NCI-H1436 treated with DMSO at 0.1 percent for 48 hours (cell line): ENCODE data around the gene PGF.

ENCODE experiments used
- DNase-seq: peaks from one replicate; lab custom pipeline; 2025; lab: John Stamatoyannopoulos, UW

The PGF gene

GRCh38 chr14:74978416-74978947 lies 23.1 kb upstream of the PGF start:
- no peak for DNase-seq

DNA sequence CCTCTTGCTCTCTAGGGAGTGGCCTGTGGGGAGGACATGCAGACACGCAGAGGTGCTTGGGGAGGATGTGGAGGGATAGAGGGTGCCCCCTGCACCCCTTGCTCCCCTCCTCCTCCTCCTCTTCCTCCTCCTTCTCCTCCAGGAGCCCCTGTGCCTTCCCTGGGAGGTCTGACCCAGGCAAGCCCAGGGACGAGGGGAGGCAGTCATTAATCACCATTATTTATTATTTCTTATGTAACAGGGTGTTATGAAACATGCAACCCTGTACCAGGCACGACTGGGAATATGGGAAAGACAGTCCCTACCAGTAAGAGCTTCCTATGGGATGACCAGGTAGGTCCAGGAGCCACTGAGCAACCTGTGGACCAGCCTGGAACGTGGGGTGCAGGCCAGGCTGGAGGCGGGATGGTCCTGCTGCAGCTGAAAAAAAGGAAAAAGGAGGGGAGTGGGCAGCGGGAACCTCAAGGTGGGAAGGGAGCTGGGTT lies 22.5 kb upstream of the PGF start:
- DNase-seq: no peak

DNA sequence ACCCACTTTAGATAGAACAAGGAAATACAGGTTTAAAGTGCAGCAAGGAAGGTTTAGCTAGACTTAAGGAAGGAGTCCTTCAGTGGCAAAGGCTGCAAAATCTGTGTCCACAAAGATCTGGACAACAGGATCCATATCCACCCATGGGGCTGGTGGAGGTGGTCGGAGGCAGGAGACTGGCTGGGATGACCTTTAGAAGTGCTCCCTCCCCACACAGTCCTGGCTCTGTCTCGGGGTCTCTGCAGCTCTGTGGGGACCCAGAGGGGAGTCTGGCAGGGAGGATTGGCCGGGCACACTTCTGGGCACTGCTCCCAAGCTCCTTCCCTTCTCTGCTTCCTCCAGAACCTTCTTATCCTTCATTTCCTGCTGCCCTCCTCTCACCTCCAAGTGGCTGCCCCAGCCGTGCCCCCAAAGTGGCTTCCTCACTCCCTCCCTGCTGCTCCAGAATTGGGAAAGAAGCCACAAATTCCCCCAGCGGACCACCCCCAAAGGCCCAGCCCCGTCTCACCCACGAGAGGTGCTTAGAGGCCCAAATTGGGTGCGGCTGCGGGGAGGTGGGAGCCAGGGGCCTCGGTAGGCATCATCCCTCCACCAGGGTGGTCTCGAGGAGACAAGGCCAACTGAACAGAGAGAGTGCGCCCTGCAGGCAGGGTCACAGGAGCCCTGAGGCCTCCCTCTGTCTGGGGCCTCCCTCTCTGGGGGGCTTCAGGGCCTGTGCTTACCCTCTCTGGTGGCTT lies 21.9 kb upstream of the PGF start:
- DNase-seq: no peak

- DNase-seq: no peak
These were observed 21.1 kb upstream of the PGF start for GRCh38 chr14:74976264-74977113.

GRCh38 chr14:74975059-74975810 lies 19.8 kb upstream of the PGF start:
- no peak for DNase-seq

- no peak for DNase-seq
These were observed 19.1 kb upstream of the PGF start for GRCh38 chr14:74974364-74975058.

GRCh38 chr14:74973905-74974363 lies 18.5 kb upstream of the PGF start:
- no peak for DNase-seq

- DNase-seq: no peak
These were observed 17.7 kb upstream of the PGF start for GRCh38 chr14:74973003-74973653.

DNA sequence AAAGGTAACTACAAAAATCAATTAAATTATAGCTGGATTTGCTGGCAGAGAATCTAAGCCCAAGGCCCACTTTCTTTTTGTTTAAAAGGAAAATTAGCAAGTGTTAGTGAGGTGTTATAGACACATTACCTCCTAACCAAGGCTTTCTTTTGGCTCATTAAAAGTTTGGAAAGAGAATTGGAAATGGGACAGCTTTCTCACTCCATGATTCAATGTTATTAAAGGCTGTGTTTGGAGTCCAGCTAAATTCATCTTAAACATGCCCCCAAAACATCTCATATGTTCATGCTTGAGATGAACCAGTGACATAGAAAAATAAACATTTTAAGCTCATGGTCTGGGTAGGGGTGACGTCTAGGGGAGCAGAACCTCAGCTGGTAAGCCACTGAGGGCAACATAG lies 13.4 kb upstream of the PGF start:
- no peak for DNase-seq

- DNase-seq: no peak
These were observed 10.2 kb upstream of the PGF start for GRCh38 chr14:74965486-74966153.

GRCh38 chr14:74964787-74965485 lies 9.5 kb upstream of the PGF start:
- DNase-seq: no peak

DNA sequence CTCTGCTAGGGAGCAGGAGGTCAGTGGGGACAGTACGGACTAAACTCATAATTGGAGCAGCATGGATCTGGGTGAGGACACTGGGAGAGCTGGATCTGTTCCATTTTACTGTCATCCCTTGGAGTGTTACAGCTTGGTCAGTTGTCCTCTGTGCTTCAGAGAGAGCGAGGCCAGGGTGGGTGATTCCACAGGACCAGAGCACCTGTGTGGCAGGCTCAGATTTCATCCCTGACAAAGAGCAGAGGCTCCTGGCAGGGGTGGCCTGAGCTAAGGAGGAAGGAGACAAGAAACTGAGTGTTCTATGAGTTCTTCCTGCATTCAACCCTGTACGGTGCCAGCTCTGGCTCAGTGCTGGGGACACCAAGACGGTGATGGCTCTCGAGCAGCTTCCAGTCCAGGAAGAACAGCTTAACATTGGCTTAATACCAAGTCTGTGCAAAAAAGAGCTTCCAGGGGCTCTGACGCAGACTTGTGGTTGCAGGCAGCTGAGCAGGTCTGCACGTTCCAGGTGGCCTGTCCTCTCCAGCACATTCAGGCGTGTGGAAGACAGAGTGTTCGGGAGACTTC lies 8.4 kb upstream of the PGF start:
- no peak for DNase-seq

DNA sequence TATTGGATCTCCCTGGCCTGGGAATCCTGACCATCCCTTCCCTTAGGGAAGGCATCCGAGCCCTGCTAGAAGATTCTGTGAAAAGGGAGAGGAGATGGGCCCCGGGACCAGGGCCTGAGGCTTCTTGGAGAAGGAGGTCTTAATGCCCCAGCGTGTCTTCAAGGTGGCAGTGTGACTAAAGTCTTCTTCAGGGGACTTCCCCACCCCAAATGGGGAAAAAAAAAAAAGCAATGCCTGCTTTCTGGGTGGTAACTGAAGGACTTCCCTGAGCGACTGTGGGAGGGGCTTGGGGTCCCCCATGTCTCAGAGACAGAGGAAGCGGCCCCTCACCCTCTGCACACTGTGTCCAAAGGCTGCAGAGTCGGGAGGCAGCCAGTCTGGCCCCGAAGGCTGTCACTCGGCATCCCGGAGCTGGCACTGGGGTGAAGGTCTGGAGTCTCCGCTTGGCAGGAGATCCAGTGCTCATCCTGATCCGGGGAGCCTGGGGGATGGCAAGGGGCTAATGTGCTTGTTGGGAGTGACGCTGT lies 7.8 kb upstream of the PGF start:
- DNase-seq: no peak

DNA sequence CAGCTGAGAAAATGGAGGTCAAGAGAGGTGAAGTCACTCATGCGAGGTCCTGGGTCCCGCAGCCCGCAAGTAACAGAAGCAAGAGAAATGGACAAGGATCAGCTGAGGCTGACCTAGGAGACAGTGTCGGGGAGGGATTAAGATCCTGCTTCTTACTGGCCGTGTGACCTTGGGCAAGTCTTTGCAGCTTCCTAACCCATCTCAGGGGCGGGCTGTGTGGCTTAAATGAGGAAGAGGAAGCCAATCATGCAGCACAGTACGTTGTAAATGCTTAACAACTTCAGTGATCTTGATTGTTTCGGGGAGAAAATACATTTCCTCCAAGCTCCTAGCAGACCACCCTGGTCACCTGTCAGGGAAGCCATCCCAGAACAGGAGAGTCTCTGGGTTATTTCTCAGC lies 7.1 kb upstream of the PGF start:
- DNase-seq: no peak

DNA sequence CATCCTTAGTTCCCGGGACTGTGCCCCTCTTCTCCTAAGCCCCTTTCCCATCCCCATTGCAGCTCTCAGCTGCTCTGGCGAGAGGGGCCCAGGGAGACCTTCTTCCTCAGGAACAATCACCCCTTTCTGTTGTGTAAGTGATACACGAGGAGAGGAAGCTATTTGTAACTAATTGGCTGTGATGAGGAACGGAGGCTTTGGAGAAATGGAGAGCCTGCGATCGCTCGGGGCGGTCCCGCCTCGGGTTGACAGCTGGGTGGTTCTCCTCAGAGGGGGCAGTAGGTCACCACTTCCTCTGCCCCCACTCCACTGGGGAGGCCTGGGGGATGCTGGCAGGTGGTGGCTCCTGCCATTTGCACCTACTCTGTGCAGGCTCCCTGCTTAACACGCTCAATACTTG lies 6.6 kb upstream of the PGF start:
- DNase-seq: no peak

- no peak for DNase-seq
These were observed 6.0 kb upstream of the PGF start for GRCh38 chr14:74961238-74961911.

DNA sequence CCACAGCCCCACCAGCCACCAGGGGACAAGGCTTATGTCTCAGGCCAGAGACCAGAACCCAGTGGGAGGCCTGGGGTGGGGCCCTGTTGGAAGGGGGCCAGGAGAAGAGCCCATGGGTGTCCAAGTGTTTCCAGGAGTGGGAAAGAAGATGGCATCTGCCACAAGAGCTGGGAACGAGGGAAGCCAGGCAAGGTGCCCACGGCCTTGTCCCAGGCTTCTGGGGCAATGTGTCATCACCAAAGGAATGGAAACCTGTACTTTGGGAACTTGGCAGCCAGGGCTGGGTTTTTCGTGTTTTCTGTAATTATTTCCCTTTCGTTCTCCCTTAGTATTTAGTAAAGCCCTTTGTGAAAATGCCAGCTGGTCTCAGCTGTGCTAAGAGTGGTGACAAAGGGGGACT lies 5.3 kb upstream of the PGF start:
- DNase-seq: no peak

DNA sequence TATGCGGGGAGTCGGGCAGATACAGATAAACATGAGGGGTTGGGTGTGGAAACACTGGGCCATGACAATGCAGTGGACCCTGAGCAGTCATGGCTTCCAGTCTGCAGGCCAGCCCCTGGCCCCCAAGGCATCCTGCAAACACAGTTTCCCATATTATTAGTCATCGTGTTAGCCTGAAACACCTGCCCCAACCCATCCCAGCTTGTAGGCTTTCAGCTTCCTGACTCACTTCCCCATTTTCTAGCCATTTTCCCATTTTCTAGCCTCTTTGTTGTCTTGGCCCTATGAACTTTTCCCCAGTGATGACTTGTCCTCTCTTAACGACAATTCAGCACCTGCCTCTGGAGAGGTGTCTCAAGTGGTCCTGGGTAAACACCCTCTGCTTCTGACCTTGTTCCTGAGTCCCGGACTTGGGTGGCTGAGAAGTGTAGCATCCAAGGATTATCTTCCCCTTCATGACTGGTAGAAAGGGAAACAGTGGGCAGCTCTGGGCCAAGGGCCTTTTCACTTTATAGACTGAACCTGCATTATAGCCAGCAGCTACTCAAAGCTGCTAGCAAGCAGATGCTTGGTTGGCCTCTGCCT lies 4.3 kb upstream of the PGF start:
- no peak for DNase-seq
